K562 (cell line): Measurements from ENCODE around the gene TIGAR. TPM values are rescaled to one million over a fixed set of nuclear protein-coding genes. Genes with fewer than 3 reads are reported as not detected.
A peak's percentile ranks its signal among the peaks of the same experiment; 100 is the strongest.

ENCODE experiments used
- CCNT2 ChIP-seq: IDR thresholded peaks from 2 replicates; pipeline ENCODE4 v1.6.1; 2011; ENCODE audit warnings: borderline replicate concordance, low read depth, mild to moderate bottlenecking, moderate library complexity, mixed read lengths, low read length; ENCODE audit not compliant: insufficient read length; ENCODE audit errors: extremely low read depth
- CREB1 ChIP-seq, 2 experiments: sonication (generic) in 1 of 2; formaldehyde crosslinking in 1 of 2; IDR thresholded peaks; 2 replicates each; pipeline versions ENCODE4 v1.6.1 to v1.8.0; 2012 to 2022; ENCODE audit warnings: inconsistent platforms in 1 of 2, mild to moderate bottlenecking in 1 of 2, missing genetic modification reagents in 1 of 2, moderate library complexity in 1 of 2
- CREB3 ChIP-seq: fragments of 450-650 bp; conservative IDR thresholded peaks from 2 replicates; pipeline ENCODE4 v1.6.1; 2016; ENCODE audit warnings: missing genetic modification characterization, low read depth, mild to moderate bottlenecking, missing compliant biosample characterization, moderate library complexity
- FIP1L1 ChIP-seq: fragments of 200-400 bp; formaldehyde crosslinking; IDR thresholded peaks from 2 replicates; pipeline ENCODE4 v1.6.1; 2018; ENCODE audit warnings: mild to moderate bottlenecking, low read depth, low read length; ENCODE audit not compliant: poor library complexity, severe bottlenecking
- HDAC8 ChIP-seq: fragments of 450-650 bp; IDR thresholded peaks from 2 replicates; pipeline ENCODE4 v1.6.1; 2016; ENCODE audit warnings: mild to moderate bottlenecking, missing genetic modification characterization, moderate library complexity, missing compliant biosample characterization
- HMGXB4 ChIP-seq: sonication (generic); formaldehyde crosslinking; IDR thresholded peaks from 2 replicates; pipeline ENCODE4 v1.8.1; 2023; ENCODE audit warnings: mild to moderate bottlenecking, missing genetic modification reagents
- HSF4 ChIP-seq: fragments of 250-450 bp; sonication (Bioruptor Pico); IDR thresholded peaks from 2 replicates; pipeline ENCODE4 v2.1.2; 2022; ENCODE audit warnings: mild to moderate bottlenecking, moderate library complexity, borderline replicate concordance
- KDM5B ChIP-seq: fragments of 200-600 bp; sonication (generic); IDR thresholded peaks from 2 replicates; pipeline ENCODE4 v1.6.1; 2012; ENCODE audit warnings: low read depth, mild to moderate bottlenecking, moderate library complexity, low read length, control low read depth, inconsistent platforms; ENCODE audit not compliant: insufficient replicate concordance
- NUFIP1 ChIP-seq: fragments of 450-650 bp; IDR thresholded peaks from 2 replicates; pipeline ENCODE4 v1.6.1; 2018; ENCODE audit not compliant: partially characterized antibody
- POU5F1 ChIP-seq: fragments of 150-350 bp; IDR thresholded peaks from 2 replicates; pipeline ENCODE4 v1.6.1; 2014; ENCODE audit warnings: borderline replicate concordance, low read length, low read depth, mild to moderate bottlenecking; ENCODE audit not compliant: partially characterized antibody
- RBM14 ChIP-seq: fragments of 200-400 bp; formaldehyde crosslinking; IDR thresholded peaks from 2 replicates; pipeline ENCODE4 v1.6.1; 2018; ENCODE audit warnings: low read depth, mild to moderate bottlenecking, low read length, moderate library complexity, borderline replicate concordance; ENCODE audit not compliant: insufficient read depth
- RBM22 ChIP-seq: fragments of 200-400 bp; formaldehyde crosslinking; IDR thresholded peaks from 2 replicates; pipeline ENCODE4 v1.6.1; 2018; ENCODE audit warnings: low read length, low read depth; ENCODE audit not compliant: poor library complexity, severe bottlenecking
- RCOR1 ChIP-seq, 2 experiments: IDR thresholded peaks; 2 replicates each; pipeline ENCODE4 v1.6.1; 2012; ENCODE audit warnings: low read depth in 2 of 2, low read length in 2 of 2, borderline replicate concordance in 1 of 2, improper control_type of control experiment in 1 of 2
- RFX5 ChIP-seq: IDR thresholded peaks from 2 replicates; pipeline ENCODE4 v1.6.1; 2011; ENCODE audit warnings: low read depth, mild to moderate bottlenecking, improper control_type of control experiment, low read length
- SMC3 ChIP-seq: conservative IDR thresholded peaks from 2 replicates; pipeline ENCODE4 v1.6.1; 2011; ENCODE audit warnings: low read depth, low read length, improper control_type of control experiment; ENCODE audit not compliant: insufficient read depth
- SP1 ChIP-seq: sonication (generic); formaldehyde crosslinking; IDR thresholded peaks from 2 replicates; pipeline ENCODE4 v1.8.1; 2022; ENCODE audit warnings: mild to moderate bottlenecking, missing genetic modification reagents
- STAG1 ChIP-seq: sonication (generic); formaldehyde crosslinking; IDR thresholded peaks from 2 replicates; pipeline ENCODE4 v1.5.0; 2020; ENCODE audit warnings: missing genetic modification reagents, borderline replicate concordance
- TBL1XR1 ChIP-seq, 2 experiments: IDR thresholded peaks; 2 replicates each; pipeline ENCODE4 v1.6.1; 2012; ENCODE audit warnings: improper control_type of control experiment in 2 of 2, low read length in 2 of 2, mild to moderate bottlenecking in 1 of 2
- TEAD1 ChIP-seq, 2 experiments: fragments of 450-650 bp in 1 of 2; sonication (generic) in 1 of 2; formaldehyde crosslinking; IDR thresholded peaks; 2 replicates each; pipeline versions ENCODE4 v1.4.0 to v1.8.0; 2020 to 2022; ENCODE audit warnings: mild to moderate bottlenecking in 2 of 2, missing genetic modification reagents in 1 of 2
- ZFP36 ChIP-seq: fragments of 150-350 bp; IDR thresholded peaks from 2 replicates; pipeline ENCODE4 v1.6.1; 2018; ENCODE audit warnings: low read length, low read depth; ENCODE audit not compliant: partially characterized antibody
- ZNF274 ChIP-seq: IDR thresholded peaks from 2 replicates; pipeline ENCODE4 v1.6.1; 2011; ENCODE audit warnings: low read depth, mild to moderate bottlenecking, low read length, moderate library complexity, borderline replicate concordance
- ZNF655 ChIP-seq: fragments of 250-450 bp; sonication (Bioruptor Pico); IDR thresholded peaks from 2 replicates; pipeline ENCODE4 v1.5.0; 2021
- ZNF780A ChIP-seq: fragments of 250-450 bp; sonication (Bioruptor Pico); IDR thresholded peaks from 2 replicates; pipeline ENCODE4 v1.5.0; 2021; ENCODE audit warnings: mild to moderate bottlenecking
- polyA plus RNA-seq, 8 experiments: library from polyadenylated mRNA; depleted of rRNA in 4 of 8; stranded (reverse) in 5 of 8; unstranded in 3 of 8; fragments of >200 nt; fragmentation: Nextera tagmentation in 2 of 8; fragmentation: Illumina TruSeq in 1 of 8; extraction: Ambion mirVana in 2 of 8; extraction: Trizol in 1 of 8; gene quantifications; 2 replicates each; pipeline versions ENCODE4 v1.2.1 to v1.2.3, GENCODE V29; 2011 to 2014; ENCODE audit warnings: inconsistent platforms in 1 of 8, missing spikeins in 1 of 8
- total RNA-seq, 7 experiments: library from RNA; depleted of rRNA in 6 of 7; stranded (reverse); fragments of >200 nt in 6 of 7; fragmentation: Illumina TruSeq in 2 of 7; extraction: Trizol in 2 of 7; gene quantifications; 2 replicates each; pipeline versions ENCODE4 v1.2.1 to v1.2.3, GENCODE V29; 2011 to 2021; ENCODE audit warnings: low replicate concordance in 1 of 7

TIGAR gene
- total and polyA plus RNA-seq, 9 of the 15 experiments (the other 6 are each of a cell fraction or from before 2014, with no cell fraction given), result 0.11 to 1.0 (median 0.53) TPM; not detected in 2

- TF ChIP-seq HMGXB4 (no peak), RFX5 (no peak), CCNT2 (peak; percentile 28), ZNF274 (no peak), HDAC8 (tag) (no peak), ZNF780A (CRISPR knock-in tag) (no peak), RBM22 (no peak), STAG1 (CRISPR knock-in tag) (no peak), NUFIP1 (no peak), ZNF655 (CRISPR knock-in tag) (no peak), RBM14 (no peak), TBL1XR1 (IDR thresholded peaks at IDR 0.05; ENCODE audit: low read length in 2 of 2) (no peak), HSF4 (CRISPR knock-in tag) (no peak), RCOR1 (IDR thresholded peaks at IDR 0.05; ENCODE audit: borderline replicate concordance in 1 of 2, low read depth in 2 of 2, low read length in 2 of 2) (no peak), KDM5B (peak; percentile 58), SP1 (CRISPR knock-in tag) (no peak), SMC3 (no peak), FIP1L1 (peak; percentile 71), CREB1 (IDR thresholded peaks at IDR 0.05) (no peak), CREB1 (CRISPR knock-in tag; IDR thresholded peaks at IDR 0.05) (peak; percentile 44), CREB3 (no peak), POU5F1 (no peak), ZFP36 (no peak), TEAD1 (CRISPR knock-in tag; IDR thresholded peaks at IDR 0.05) (no peak)
These were observed 48.4 kb upstream of the TIGAR start (continued) for GRCh38 chr12:4272424-4273272.
